ENCODE data around the gene NRXN3.

NRXN3 gene

DNA sequence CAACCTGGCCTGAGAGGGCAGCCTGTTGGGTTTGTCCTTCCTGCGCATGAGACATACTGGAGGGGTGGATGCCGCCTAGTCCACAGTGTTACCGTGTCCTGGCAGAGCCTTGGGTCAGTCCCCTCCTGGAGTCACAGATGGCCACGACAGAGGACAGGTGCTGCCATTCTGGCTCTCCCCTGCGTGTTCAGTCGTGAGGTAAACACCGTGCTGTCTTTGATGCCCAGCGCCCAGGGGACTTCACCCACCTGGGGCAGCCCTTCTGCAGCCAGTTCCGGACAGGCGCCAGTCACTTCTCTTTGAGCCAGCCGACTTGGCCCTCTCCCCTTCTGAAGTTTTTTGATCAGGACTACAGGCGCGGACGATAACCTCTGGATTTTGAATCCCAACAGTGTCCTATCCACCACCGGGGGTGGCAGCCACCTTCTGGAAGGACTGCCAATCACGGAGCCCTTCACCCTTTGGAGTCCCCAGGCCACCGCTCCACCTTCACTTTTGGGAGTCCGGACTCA lies 1108.2 kb downstream of the NRXN3 start:
- TF ChIP-seq, protein P1, sequence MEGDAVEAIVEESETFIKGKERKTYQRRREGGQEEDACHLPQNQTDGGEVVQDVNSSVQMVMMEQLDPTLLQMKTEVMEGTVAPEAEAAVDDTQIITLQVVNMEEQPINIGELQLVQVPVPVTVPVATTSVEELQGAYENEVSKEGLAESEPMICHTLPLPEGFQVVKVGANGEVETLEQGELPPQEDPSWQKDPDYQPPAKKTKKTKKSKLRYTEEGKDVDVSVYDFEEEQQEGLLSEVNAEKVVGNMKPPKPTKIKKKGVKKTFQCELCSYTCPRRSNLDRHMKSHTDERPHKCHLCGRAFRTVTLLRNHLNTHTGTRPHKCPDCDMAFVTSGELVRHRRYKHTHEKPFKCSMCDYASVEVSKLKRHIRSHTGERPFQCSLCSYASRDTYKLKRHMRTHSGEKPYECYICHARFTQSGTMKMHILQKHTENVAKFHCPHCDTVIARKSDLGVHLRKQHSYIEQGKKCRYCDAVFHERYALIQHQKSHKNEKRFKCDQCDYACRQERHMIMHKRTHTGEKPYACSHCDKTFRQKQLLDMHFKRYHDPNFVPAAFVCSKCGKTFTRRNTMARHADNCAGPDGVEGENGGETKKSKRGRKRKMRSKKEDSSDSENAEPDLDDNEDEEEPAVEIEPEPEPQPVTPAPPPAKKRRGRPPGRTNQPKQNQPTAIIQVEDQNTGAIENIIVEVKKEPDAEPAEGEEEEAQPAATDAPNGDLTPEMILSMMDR (IDR thresholded peaks at IDR 0.05; ENCODE audit: borderline replicate concordance, insufficient read depth, low read depth, low read length): no peak
- H3K4me3 ChIP-seq (ENCODE audit: low read depth, low read length): no peak overlapping the region

DNA sequence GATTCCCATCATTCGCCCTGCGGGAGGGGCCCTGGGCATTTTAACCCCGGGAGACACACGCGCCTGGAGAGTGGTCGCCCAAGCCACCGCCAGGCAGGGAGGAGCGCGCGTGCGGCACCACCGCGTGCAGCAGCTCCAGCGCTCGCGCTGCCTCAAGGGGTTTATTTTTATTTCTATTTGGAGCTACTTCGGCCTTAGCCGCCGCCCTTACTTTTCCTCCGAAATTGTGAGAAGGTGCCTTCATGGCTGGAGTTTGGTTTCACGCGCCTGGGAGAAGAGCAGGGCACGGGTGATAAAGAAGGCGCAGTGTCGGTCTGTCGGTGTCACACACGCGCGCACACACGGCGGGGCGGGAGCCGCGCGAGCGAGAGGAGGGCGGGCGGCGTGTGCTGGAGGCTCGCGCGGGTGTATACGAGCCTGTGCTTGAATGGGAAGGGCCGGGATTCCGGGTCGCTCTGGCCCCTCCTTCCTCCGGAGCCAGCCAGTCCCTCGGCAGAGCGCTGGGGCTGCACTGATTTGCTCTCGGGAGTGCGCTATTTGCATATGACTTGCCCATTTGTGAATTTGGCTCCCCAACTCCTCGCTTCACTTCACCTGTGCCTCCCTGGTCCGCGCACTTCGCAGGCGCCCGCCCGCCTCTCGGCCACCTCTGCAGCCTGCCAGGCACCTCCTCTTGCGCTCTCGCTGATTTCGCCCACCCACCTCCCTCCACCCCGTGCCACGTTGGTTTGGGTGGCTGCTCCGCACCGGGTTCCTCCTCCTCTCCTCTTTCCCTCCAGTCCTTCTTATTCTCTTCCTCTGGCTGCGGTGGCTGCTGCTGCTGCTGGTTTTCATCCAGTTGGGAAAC lies 1108.8 kb downstream of the NRXN3 start:
- no peak overlapping the region for H3K4me3 ChIP-seq (ENCODE audit: low read depth, low read length)
- TF ChIP-seq, protein P1 (IDR thresholded peaks at IDR 0.05; ENCODE audit: borderline replicate concordance, insufficient read depth, low read depth, low read length): no peak

DNA sequence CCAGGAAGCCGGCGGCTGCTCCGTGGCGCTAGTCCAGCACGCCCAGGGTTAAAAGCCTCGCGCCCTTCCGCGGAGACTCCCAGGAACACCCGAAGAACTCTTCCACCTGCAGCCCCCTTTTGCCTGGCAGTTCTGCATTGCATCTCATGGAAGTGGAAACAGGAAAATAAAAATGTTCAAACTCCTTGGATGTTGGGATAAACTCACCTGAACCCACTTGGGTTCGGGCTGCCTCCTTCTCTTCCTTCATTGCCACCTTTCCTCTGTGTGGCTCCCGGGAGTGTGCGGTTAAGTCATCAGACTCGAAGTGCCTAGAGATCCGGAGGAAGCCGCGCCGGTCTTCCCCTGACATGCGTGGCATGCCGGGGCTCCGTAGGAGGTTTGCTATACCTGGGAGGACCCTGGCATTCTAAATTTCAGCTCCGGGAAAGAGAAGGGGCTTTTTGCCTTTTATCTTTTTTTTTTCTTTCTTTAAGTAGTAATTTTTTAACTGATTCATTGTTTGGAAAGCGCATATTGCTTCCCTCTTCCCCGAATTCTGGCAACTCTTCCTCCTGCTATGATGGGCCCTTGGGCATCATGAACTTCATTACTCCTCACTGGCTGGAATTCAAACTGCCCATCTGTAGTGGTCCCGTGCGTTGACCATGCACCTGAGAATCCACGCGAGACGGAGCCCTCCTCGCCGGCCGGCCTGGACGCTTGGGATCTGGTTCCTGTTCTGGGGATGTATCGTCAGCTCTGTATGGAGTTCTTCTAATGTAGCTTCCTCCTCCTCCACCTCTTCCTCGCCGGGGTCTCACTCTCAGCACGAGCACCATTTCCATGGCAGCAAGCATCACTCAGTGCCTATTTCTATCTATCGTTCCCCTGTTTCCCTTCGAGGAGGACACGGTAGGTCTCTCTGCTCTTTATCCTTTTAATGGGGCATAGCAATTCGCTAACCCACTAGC lies 1109.7 kb downstream of the NRXN3 start:
- TF ChIP-seq, protein P1 (IDR thresholded peaks at IDR 0.05; ENCODE audit: borderline replicate concordance, insufficient read depth, low read depth, low read length): no peak
- no peak overlapping the region for H3K4me3 ChIP-seq (ENCODE audit: low read depth, low read length)

DNA sequence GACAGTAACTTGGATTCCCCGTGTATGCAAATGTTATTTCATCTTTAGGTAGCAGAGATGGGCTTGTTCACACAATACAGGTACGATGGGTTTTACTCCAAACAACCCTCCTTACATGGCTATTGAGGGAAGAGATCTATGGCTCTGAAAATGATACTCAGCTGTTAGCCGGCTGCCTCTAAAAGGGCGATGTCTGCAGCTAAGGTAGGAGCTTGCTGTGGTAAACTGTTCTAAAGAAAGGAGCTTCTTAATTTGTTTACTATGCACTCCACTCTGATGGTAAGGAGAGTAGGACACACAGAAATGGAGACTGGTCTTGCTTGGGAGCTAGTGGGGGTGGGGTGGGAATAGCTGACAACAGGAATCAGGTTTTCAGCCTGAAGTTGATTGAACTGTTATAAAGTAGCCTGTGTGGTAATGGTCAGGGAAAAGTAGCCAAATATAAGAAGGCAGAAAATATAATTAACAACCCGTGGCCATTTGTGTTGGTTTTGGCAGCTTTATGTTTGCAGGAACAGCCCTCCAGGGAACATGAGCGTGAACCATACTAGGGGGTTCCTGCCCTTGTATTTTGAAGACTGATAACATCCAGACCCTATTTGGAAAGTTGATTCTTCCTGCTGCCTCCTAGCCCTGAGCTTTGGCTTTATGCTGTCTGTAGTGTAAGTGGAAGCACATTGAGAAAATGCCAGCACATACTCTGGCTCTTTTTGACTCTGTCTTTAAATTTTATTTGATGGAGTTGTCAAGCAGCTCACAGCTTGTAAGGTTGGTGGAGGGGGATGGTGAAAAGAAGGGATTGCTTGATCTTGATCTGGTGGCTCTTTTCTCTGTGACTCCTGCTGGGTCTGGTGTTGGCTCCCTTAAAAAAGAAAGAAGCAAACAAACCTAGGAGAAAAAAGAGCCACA lies 1111.3 kb downstream of the NRXN3 start:
- TF ChIP-seq, protein P1 (IDR thresholded peaks at IDR 0.05; ENCODE audit: borderline replicate concordance, insufficient read depth, low read depth, low read length): no peak
- no peak overlapping the region for H3K4me3 ChIP-seq (ENCODE audit: low read depth, low read length)

DNA sequence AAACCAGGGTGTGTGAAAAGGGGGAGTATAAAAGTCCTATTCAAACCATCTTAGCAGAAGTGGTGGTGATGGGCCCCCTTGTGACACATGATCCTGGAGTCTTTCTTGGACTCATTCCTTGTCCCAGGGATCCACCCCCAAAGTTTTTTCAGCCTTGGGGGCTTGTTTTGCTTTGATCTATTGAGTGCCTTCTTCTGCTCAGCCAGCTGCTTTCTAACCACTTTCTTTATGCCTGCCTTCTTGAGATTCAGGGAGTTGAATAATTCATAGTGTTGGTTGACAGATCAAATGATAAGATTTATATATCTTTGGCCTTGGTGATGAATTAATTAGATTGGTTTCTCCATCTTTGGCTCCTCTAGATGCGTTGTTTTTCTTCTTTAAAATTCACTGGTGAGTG lies 1114.4 kb downstream of the NRXN3 start:
- H3K4me3 ChIP-seq (ENCODE audit: low read depth, low read length): no peak overlapping the region
- TF ChIP-seq, protein P1 (IDR thresholded peaks at IDR 0.05; ENCODE audit: borderline replicate concordance, insufficient read depth, low read depth, low read length): no peak

DNA sequence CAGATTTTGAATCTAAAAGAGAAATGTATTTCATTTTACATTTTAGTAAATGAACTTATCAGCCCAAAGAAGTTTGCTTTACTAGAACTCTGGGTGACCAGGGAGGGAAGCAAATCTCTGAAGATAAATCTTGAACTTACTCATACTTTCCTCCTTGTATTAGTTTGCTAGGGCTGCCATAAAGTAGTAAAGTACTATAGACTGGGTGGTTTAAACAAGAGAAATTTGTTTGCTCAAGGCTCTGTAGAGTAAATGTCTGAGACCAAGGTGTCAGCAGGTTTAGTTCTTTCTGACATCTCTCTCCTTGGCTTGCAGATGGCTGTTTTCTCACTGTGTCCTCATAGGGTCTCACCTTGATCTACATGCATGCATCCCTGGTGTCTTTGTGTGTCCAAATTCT lies 1115.1 kb downstream of the NRXN3 start:
- TF ChIP-seq, protein P1 (IDR thresholded peaks at IDR 0.05; ENCODE audit: borderline replicate concordance, insufficient read depth, low read depth, low read length): no peak
- no peak overlapping the region for H3K4me3 ChIP-seq (ENCODE audit: low read depth, low read length)
